SU-DHL-6 (cell line): Measurements from ENCODE around the gene C7orf25.

ENCODE experiments used
- H2AFZ ChIP-seq: fragments of 200-600 bp; sonication (generic); 2 replicates; pipeline ENCODE4 v1.6.1; 2014; ENCODE audit warnings: low read depth, mild to moderate bottlenecking, moderate library complexity, mixed read lengths, antibody characterized with exemption, low read length; ENCODE audit not compliant: severe bottlenecking
- H3F3A ChIP-seq: fragments of 200-600 bp; shearing (Covaris generic); 2 replicates; pipeline ENCODE4 v1.6.0; 2016; ENCODE audit warnings: antibody characterized with exemption, mild to moderate bottlenecking; ENCODE audit not compliant: insufficient read depth
- H3K27ac ChIP-seq: fragments of 200-600 bp; sonication (generic); 2 replicates; pipeline ENCODE4 v1.5.1; 2016; ENCODE audit warnings: low read depth, mild to moderate bottlenecking, low read length, moderate library complexity, mixed read lengths
- H3K27me3 ChIP-seq: fragments of 200-600 bp; sonication (generic), shearing (Covaris generic); 2 replicates; pipeline ENCODE4 v1.6.0; 2014; ENCODE audit warnings: mild to moderate bottlenecking, low read length
- H3K36me3 ChIP-seq: fragments of 200-600 bp; sonication (generic); 2 replicates; pipeline ENCODE4 v1.6.1; 2014; ENCODE audit warnings: mild to moderate bottlenecking, low read length, mixed read lengths
- H3K4me2 ChIP-seq: fragments of 300-600, 200-600 bp; shearing (Covaris generic), sonication (generic); 2 replicates; pipeline ENCODE4 v1.6.0; 2014; ENCODE audit warnings: low read length, low read depth, mild to moderate bottlenecking; ENCODE audit not compliant: poor library complexity, severe bottlenecking
- H3K4me3 ChIP-seq: fragments of 200-600 bp; sonication (generic); 2 replicates; pipeline ENCODE4 v1.5.1; 2014; ENCODE audit warnings: antibody characterized with exemption, low read length, mild to moderate bottlenecking, mixed read lengths; ENCODE audit not compliant: insufficient read depth, poor library complexity, severe bottlenecking
- H3K79me2 ChIP-seq: fragments of 200-600 bp; sonication (generic); 2 replicates; pipeline ENCODE4 v1.6.1; 2014; ENCODE audit warnings: mild to moderate bottlenecking, low read length, moderate library complexity; ENCODE audit not compliant: insufficient read depth
- H3K9ac ChIP-seq: fragments of 200-600 bp; sonication (generic); 2 replicates; pipeline ENCODE4 v1.7.0; 2014; ENCODE audit warnings: mild to moderate bottlenecking, low read length
- H3K9me2 ChIP-seq: fragments of 200-600 bp; sonication (generic); replicated peaks from 2 replicates; pipeline ENCODE4 v1.6.1; 2014; ENCODE audit warnings: low read length; ENCODE audit not compliant: insufficient read depth
- H3K9me3 ChIP-seq: fragments of 200-600 bp; sonication (generic); 2 replicates; pipeline ENCODE4 v1.6.1; 2014; ENCODE audit warnings: low read length, mixed read lengths; ENCODE audit not compliant: insufficient read depth
- H4K20me1 ChIP-seq: fragments of 200-600 bp; sonication (generic); 2 replicates; pipeline ENCODE4 v1.6.1; 2014; ENCODE audit warnings: low read depth, mild to moderate bottlenecking, antibody characterized with exemption, low read length, moderate library complexity, mixed read lengths
- CTCF ChIP-seq: fragments of 200-600 bp; sonication (generic); IDR thresholded peaks from one replicate; pipeline ENCODE4 v1.5.1; 2017; ENCODE audit warnings: antibody characterized with exemption, mild to moderate bottlenecking, low read length, moderate library complexity; ENCODE audit not compliant: insufficient read depth, poor library complexity, severe bottlenecking
- EZH2phosphoT487 ChIP-seq: fragments of 200-600 bp; sonication (generic), shearing (Covaris generic); conservative IDR thresholded peaks from 2 replicates; pipeline ENCODE4 v1.6.1; 2018; ENCODE audit warnings: mild to moderate bottlenecking, antibody characterized with exemption, low read length, moderate library complexity, mixed read lengths

C7orf25 gene

GRCh38 chr7:42935861-42936260 is 24.0 kb upstream of the C7orf25 start:
- Histone ChIP-seq H3K79me2 (peaks cover 42% of the 10 kb centered on the region), H3K4me2 (no peak overlapping the region), H3K4me3 (no peak overlapping the region), H3K36me3 (peaks cover 27% of the 10 kb centered on the region), H3K27me3 (no peaks in the 10 kb centered on the region), H3K9me3 (no peaks in the 10 kb centered on the region), H3K9ac (no peak overlapping the region), H3K9me2 (no peaks in the 10 kb centered on the region), H2AFZ (no peak overlapping the region), H4K20me1 (peaks cover 5% of the 10 kb centered on the region; the same call in 1 of the 2 replicates), H3K27ac (no peak overlapping the region), H3F3A (peaks cover 4% of the 10 kb centered on the region; the same call in 1 of the 2 replicates)
- TF ChIP-seq CTCF: no peak
- no peak for TF ChIP-seq EZH2phosphoT487

- Histone ChIP-seq H2AFZ (no peak overlapping the region), H3F3A (peaks cover 4% of the 10 kb centered on the region; the same call in 1 of the 2 replicates), H3K9ac (no peak overlapping the region), H3K36me3 (peaks cover 27% of the 10 kb centered on the region), H3K9me2 (no peaks in the 10 kb centered on the region), H3K4me3 (no peak overlapping the region), H4K20me1 (peaks cover 16% of the 10 kb centered on the region; the same call in 1 of the 2 replicates), H3K79me2 (peaks cover 58% of the 10 kb centered on the region), H3K9me3 (no peaks in the 10 kb centered on the region), H3K27me3 (no peaks in the 10 kb centered on the region), H3K4me2 (peak overlapping the region; percentile 1), H3K27ac (no peak overlapping the region)
- TF ChIP-seq CTCF: no peak
- no peak for TF ChIP-seq EZH2phosphoT487
Measured at GRCh38 chr7:42934291-42934690, 22.4 kb upstream of the C7orf25 start.

- H3K9me2 ChIP-seq: no peaks in the 10 kb centered on the region
- peak overlapping the region; percentile 99 for H3K4me3 ChIP-seq
- peak overlapping the region; percentile 93 for H3K9ac ChIP-seq
- TF ChIP-seq EZH2phosphoT487: no peak
- TF ChIP-seq CTCF: no peak
- H3F3A ChIP-seq: peaks cover 4% of the 10 kb centered on the region; the same call in 1 of the 2 replicates
- 0 out of 2 replicates have a peak overlapping the region, but pooled peaks have one; percentile 16 for H3K27ac ChIP-seq
- H4K20me1 ChIP-seq: peaks cover 25% of the 10 kb centered on the region; the same call in 1 of the 2 replicates
- H3K36me3 ChIP-seq: peaks cover 24% of the 10 kb centered on the region
- H3K27me3 ChIP-seq: no peaks in the 10 kb centered on the region
- H3K79me2 ChIP-seq: peaks cover 71% of the 10 kb centered on the region
- H3K9me3 ChIP-seq: no peaks in the 10 kb centered on the region
- H2AFZ ChIP-seq: peak overlapping the region; percentile 85
- H3K4me2 ChIP-seq: peak overlapping the region; percentile 84
Measured at GRCh38 chr7:42932811-42933591, 21.1 kb upstream of the C7orf25 start.
